IPS DF 6.9 (cell line): ENCODE measurements around the gene CALML4.

Experiments used
- DNase-seq: peaks from one replicate; pipeline ENCODE4 v3.0.0-alpha.2; 2013; ENCODE audit warnings: low read depth, low spot score
- H3K27ac ChIP-seq: one replicate; pipeline ENCODE4 v1.5.1; 2013; ENCODE audit warnings: low read length, control low read depth
- H3K27me3 ChIP-seq: 2 replicates; pipeline ENCODE4 v1.6.1; 2013; ENCODE audit warnings: mild to moderate bottlenecking, low read length; ENCODE audit not compliant: control insufficient read depth, insufficient read depth
- H3K36me3 ChIP-seq: 2 replicates; pipeline ENCODE4 v1.6.1; 2013; ENCODE audit warnings: low read length; ENCODE audit not compliant: control insufficient read depth, insufficient read depth
- H3K4me1 ChIP-seq: 2 replicates; pipeline ENCODE4 v1.6.1; 2013; ENCODE audit warnings: low read length; ENCODE audit not compliant: control insufficient read depth, insufficient read depth
- H3K4me3 ChIP-seq: 2 replicates; pipeline ENCODE4 v1.5.1; 2013; ENCODE audit warnings: mild to moderate bottlenecking, low read length
- H3K9me3 ChIP-seq: 2 replicates; pipeline ENCODE4 v1.6.1; 2013; ENCODE audit warnings: low read length, inconsistent platforms; ENCODE audit not compliant: control insufficient read depth, insufficient read depth
- WGBS: extraction: QIAGEN DNeasy Blood & Tissue Kit; methylation state at CpG from one replicate; pipeline ENCODE4 v1.1.7; 2013; ENCODE audit warnings: mixed read lengths, missing lambda C conversion rate; ENCODE audit not compliant: insufficient read length, insufficient coverage; 5-methylcytosine and 5-hydroxymethylcytosine counted together

CALML4 gene

DNA sequence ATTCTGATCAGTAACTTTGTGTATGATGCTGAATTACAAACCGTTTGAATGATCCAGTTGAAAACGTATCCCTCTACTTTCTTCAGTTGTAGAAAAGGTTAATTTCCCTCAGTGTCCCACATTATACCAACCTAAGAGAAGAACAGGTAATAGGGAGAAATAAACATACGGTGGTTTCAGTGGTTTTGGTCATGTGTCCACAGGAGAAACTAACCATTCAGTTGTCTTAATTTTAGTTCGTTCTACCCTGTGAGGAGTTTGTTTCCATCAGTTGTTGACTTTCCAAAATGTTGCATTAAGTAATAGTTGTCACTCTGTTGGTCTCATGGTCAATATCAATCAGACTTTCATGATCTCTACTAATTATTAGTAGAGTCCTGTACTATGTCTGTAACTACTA lies 15.1 kb downstream of the CALML4 start:
- H3K4me1 ChIP-seq: no peaks in the 10 kb centered on the region
- no peaks in the 10 kb centered on the region for H3K27me3 ChIP-seq
- H3K36me3 ChIP-seq: peaks cover 6% of the 10 kb centered on the region; the same call in 1 of the 2 replicates
- no peak overlapping the region for H3K27ac ChIP-seq
- H3K9me3 ChIP-seq: no peaks in the 10 kb centered on the region
- no peak overlapping the region for H3K4me3 ChIP-seq
- no peak for DNase-seq
- no CpG with 5 or more reads among the region's 4 CpGs for WGBS

DNA sequence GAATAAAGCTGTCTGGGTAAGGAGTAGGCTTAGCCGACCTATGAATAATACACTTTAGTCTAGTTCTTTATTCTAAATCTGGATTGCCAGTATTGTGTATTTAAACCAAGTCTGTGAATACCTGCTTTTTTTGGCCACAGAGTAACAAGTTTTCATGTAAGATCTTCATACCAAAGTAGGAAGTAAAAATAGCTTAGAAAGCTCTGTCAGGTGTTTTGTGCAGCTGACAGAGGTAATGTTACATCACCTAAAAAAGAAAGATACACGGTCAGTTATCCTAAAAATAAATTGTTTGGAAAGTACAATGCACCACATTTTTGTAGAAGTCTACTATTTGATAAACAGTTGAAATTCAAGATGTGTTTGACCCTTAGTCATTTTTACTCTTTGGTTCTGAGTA lies 16.5 kb downstream of the CALML4 start:
- no peaks in the 10 kb centered on the region for H3K9me3 ChIP-seq
- peaks cover 7% of the 10 kb centered on the region; the same call in 1 of the 2 replicates for H3K36me3 ChIP-seq
- no CpG with 5 or more reads among the region's 2 CpGs for WGBS
- no peaks in the 10 kb centered on the region for H3K27me3 ChIP-seq
- H3K4me1 ChIP-seq: no peaks in the 10 kb centered on the region
- no peak overlapping the region for H3K27ac ChIP-seq
- no peak for DNase-seq
- H3K4me3 ChIP-seq: no peak overlapping the region

DNA sequence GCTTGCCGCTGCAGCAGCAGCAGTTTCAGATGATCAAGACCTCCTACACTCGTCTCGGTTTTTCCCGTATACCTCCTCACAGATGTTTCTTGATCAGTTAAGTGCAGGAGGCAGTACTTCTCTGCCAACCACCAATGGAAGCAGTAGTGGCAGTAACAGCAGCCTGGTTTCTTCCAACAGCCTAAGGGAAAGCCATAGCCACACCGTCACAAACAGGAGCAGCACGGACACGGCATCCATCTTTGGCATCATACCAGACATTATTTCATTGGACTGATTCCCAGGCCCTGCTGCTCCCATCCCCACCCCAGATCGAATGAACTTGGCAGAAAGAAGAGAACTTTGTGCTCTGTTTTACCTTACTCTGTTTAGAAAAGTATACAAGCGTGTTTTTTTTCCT lies 17.6 kb downstream of the CALML4 start:
- H3K4me3 ChIP-seq: no peak overlapping the region
- H3K9me3 ChIP-seq: no peaks in the 10 kb centered on the region
- no CpG with 5 or more reads among the region's 9 CpGs for WGBS
- no peak overlapping the region for H3K27ac ChIP-seq
- no peak for DNase-seq
- H3K27me3 ChIP-seq: no peaks in the 10 kb centered on the region
- H3K36me3 ChIP-seq: peaks cover 5% of the 10 kb centered on the region; the same call in 1 of the 2 replicates
- H3K4me1 ChIP-seq: no peaks in the 10 kb centered on the region

DNA sequence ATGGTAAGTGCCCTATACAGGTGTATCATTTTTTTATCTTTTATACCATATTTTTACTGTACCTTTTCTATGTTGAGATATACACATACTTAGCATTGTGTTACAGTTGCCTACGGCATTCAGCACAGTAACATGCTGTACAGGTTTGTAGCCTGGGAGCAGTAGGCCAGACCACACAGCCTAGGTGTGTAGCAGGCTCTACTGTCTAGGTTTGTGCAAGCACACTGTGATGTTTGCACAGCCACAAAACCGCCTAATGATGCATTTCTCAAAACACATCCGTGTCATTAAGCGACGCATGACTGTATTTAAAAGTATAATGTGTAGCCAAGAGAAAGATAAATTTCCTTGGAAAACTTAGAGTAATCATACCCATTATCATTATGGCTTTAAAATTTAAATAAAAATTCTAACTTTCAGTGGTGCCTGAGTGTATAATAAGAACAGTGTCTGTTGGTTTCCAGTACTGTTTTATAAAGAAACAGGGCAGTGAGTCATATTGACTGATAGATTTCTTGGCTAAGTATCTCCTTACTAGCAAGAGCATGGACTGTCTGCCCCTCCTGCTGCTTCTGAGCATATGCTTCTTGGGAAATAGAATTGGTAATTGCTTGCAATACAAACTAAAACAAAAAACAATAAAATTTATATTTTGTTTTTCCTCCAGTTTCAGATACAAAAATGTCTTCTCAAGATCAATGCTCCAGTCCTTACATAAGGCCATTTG lies 18.3 kb downstream of the CALML4 start:
- peaks cover 5% of the 10 kb centered on the region; the same call in 1 of the 2 replicates for H3K36me3 ChIP-seq
- H3K4me3 ChIP-seq: no peak overlapping the region
- H3K27me3 ChIP-seq: no peaks in the 10 kb centered on the region
- no peak for DNase-seq
- H3K4me1 ChIP-seq: no peaks in the 10 kb centered on the region
- H3K9me3 ChIP-seq: no peaks in the 10 kb centered on the region
- WGBS: no CpG with 5 or more reads among the region's 5 CpGs
- no peak overlapping the region for H3K27ac ChIP-seq

DNA sequence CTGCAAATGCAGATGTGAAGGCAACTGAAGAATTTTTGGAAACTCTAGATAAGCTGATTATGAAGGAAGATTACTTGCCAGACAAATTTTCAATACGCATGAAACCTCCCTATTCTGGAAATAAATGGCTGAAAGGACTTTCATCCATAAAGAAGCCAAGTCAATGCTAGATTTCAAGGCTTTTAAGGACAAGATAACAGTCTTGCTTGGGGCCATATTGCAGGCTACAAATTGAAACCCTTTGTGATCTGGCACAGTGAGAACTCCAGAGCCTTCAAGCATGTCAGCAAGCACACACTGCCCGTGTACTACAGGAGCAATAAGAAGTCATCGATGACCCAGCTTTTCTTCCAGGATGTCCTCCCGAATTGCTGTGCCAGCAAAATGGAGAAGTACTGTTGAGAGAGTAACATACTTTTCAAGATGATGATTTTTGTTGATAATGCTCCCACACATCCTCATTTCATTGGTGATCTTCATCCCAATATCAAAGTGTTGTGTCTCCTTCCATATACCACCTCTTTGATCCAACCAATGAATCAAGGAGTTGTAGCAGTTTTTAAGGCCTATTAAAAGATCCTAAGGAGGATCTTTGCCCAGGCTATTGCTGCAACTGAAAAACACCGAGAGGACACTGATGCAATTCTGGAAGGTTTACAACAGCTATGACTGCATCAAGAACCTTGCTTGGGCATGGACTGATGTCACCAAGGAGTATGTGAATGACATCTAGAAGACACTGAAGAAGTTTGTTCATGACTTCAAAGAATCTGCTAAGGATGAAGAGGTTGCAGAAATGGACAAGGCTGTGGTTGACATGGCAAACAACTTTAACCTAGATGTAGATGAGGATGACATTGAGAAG lies 20.3 kb downstream of the CALML4 start:
- no peaks in the 10 kb centered on the region for H3K9me3 ChIP-seq
- DNase-seq: no peak
- no peak overlapping the region for H3K27ac ChIP-seq
- H3K4me1 ChIP-seq: no peaks in the 10 kb centered on the region
- no peaks in the 10 kb centered on the region for H3K27me3 ChIP-seq
- WGBS: no CpG with 5 or more reads among the region's 5 CpGs
- H3K36me3 ChIP-seq: peaks cover 5% of the 10 kb centered on the region; the same call in 1 of the 2 replicates
- no peak overlapping the region for H3K4me3 ChIP-seq

DNA sequence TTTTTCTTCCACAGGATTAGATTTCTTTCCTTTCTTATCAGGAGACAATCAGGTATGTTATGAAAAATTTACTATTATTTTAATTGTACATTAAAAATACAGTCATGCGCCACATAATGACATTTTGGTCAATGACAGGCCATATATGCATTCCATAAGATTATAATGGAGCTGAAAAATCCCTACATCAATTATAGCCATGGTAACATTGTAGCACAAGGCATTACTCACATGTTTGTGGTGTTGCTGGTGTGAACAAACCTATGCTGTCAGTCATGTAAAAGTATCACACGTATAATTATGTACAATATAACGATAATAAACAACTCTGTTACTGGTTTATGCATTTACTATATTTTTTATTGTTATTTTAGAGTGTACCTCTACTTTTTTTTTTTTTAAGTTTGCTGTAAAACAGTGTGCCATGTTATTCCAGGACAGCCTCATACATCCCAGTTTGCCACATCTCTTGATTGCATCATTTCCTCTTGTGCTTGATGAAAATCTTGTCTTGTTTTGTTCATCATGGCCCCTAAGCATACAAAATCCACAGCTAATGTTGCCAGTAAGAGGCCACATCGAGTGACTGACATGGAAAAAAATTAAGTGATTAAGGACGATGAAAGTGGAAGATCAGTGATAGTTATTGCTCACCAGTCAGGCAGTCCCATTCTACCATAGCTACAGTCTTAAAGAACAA lies 21.4 kb downstream of the CALML4 start:
- WGBS: no CpG with 5 or more reads among the region's 5 CpGs
- Histone ChIP-seq H3K27ac (no peak overlapping the region), H3K4me1 (no peaks in the 10 kb centered on the region), H3K4me3 (no peak overlapping the region), H3K27me3 (no peaks in the 10 kb centered on the region), H3K36me3 (peaks cover 5% of the 10 kb centered on the region; the same call in 1 of the 2 replicates), H3K9me3 (no peaks in the 10 kb centered on the region)
- DNase-seq: no peak

DNA sequence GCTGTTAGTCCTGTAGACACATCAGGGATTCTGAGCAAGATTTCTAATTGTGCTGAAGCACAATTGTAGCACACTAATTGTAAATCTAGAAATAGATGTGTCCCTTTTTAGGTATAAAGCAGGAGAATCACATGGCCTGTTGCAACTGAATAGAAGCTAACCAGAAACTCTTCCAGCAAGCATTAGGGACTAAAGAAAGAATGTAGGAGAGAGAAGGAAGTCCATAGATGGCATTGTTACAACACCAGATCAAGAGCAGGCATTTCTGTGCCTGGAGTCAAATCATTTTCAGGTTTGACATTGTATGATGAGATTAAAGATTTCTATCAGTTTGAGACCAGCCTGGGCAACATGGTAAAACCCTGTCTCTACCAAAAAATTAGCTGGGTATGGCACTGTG lies 27.4 kb downstream of the CALML4 start:
- Histone ChIP-seq H3K36me3 (no peaks in the 10 kb centered on the region; the same call in 1 of the 2 replicates), H3K4me3 (no peak overlapping the region), H3K27ac (no peak overlapping the region), H3K9me3 (no peaks in the 10 kb centered on the region), H3K27me3 (no peaks in the 10 kb centered on the region), H3K4me1 (no peaks in the 10 kb centered on the region)
- DNase-seq: no peak

DNA sequence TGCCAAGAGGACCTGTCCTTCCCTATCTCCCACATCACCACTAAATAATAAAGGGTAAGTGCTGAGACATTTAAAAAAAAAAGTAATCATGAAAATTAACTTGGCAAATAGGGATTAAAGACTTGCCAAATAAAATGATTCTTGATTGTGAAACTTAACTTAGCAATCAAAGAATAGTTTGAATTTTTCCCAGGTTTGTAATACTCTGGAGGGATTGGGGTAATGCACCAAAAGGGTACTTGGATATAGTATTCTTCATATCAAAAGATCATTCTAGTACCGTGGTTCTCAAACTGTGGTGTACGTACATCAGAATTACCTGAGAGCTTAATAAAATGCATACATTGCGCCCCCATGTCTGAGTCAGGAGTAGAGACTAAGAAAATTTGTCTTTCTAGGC lies 28.5 kb downstream of the CALML4 start:
- Histone ChIP-seq H3K27me3 (no peaks in the 10 kb centered on the region), H3K36me3 (no peaks in the 10 kb centered on the region; the same call in 1 of the 2 replicates), H3K4me3 (no peak overlapping the region), H3K9me3 (no peaks in the 10 kb centered on the region), H3K27ac (no peak overlapping the region), H3K4me1 (no peaks in the 10 kb centered on the region)
- no CpG with 5 or more reads among the region's 3 CpGs for WGBS
- DNase-seq: no peak

DNA sequence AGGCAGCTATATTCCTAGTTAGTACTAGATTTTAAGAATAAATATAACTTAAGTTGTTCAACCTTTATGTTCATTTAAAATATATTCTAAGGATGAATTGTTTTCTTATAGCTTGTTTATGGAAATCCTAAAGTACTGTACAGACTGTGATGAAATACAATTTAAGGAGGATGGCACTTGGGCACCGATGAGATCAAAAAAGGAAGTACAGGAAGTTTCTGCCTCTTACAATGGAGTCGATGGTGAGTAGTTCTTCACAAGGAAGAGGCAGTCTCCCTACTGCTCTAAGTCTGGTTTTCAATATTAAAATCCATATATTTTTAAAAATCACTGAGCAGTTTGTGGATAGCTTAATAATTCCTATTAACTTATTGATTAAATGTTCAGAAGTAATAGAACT lies 29.6 kb downstream of the CALML4 start:
- Histone ChIP-seq H3K27ac (no peak overlapping the region), H3K4me3 (no peak overlapping the region), H3K27me3 (no peaks in the 10 kb centered on the region), H3K36me3 (no peaks in the 10 kb centered on the region), H3K4me1 (no peaks in the 10 kb centered on the region), H3K9me3 (no peaks in the 10 kb centered on the region)
- no CpG with 5 or more reads among the region's 2 CpGs for WGBS
- no peak for DNase-seq

DNA sequence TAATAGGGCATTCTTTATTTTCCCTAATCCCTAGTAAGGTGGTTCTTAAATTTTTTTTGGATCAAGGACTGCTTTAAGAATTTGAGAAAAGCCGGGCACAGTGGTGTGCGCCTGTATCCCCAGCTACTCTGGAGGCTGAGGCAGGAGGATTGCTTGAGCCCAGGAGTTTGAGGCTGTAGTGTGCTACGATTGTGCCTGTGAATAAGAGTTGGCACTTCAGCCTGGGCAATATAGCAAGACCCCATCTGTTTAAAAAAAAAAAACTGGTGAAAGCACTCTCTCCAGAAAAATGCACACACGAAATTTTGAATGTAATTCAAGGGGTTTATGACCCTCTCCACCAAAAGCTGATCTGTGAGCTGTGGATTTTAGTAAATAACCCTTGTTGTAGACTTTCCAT lies 32.0 kb downstream of the CALML4 start:
- Histone ChIP-seq H3K4me1 (no peaks in the 10 kb centered on the region), H3K9me3 (no peaks in the 10 kb centered on the region), H3K27me3 (no peaks in the 10 kb centered on the region), H3K36me3 (no peaks in the 10 kb centered on the region), H3K27ac (no peak overlapping the region), H3K4me3 (no peak overlapping the region)
- DNase-seq: no peak
- no CpG with 5 or more reads among the region's 4 CpGs for WGBS
